HG03280 (cell line): Measurements from ENCODE around the gene PRRG2.
"Not testable (repeated sequence)": the region's sequence is repeated elsewhere in the genome, so short reads cannot be mapped to it uniquely, and the experiment has no call there.

Experiments
- ATAC-seq: cut with Tn5 transposase; IDR thresholded peaks from one replicate; pipeline ENCODE4 v1.9.1; 2021; ENCODE audit warnings: mild to moderate bottlenecking, moderate library complexity; ENCODE audit not compliant: unreplicated experiment

Gene PRRG2

DNA sequence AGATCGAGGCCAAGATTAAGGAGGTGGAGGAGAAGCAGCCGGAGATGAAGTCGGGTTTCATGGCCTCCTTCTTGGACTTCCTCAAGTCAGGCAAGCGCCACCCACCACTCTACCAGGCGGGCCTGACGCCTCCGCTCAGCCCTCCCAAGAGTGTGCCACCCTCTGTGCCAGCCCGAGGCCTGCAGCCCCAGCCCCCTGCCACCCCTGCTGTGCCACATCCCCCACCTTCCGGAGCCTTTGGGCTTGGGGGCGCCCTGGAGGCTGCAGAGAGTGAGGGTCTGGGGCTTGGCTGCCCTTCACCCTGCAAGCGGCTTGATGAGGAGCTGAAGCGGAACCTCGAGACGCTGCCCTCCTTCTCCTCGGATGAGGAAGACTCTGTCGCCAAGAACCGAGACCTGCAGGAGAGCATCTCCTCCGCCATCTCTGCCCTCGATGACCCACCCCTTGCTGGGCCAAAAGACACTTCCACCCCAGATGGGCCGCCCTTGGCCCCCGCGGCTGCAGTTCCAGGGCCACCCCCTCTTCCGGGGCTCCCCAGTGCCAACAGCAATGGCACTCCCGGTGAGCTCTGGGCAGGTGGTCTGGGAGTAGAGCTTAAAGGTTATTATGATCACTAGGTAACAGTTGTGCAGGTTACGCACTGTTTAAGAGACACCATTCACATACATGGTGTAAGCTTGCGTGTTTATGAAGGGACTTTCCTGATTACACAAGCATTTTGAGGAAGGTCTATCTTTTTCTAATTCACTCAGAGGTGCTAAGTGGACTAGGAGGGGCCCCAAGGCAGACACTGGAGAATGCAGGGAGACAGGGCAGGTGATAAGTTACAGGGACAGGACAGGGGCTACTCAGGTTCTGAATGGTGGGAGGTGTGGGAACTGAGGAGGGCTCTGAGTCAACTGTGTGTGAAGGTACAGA, 18.5 kb downstream of the PRRG2 start:
- no peak for ATAC-seq

DNA sequence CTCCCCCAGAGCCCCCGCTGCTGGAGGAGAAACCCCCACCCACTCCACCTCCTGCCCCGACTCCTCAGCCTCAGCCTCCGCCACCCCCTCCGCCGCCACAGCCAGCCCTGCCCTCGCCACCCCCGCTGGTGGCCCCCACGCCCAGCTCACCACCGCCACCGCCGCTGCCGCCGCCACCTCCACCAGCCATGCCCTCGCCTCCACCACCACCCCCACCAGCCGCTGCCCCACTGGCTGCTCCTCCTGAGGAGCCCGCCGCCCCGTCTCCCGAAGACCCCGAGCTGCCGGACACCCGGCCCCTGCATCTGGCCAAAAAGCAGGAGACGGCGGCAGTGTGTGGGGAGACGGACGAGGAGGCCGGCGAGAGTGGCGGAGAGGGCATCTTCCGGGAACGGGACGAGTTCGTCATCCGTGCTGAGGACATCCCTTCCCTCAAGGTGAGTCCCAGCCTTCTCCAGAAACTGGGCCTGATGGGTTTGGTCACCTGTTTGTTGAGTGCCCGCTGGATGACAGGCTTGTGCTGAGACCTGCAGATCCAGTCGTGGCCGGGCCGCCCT, 20.4 kb downstream of the PRRG2 start:
- ATAC-seq = no peak

- ATAC-seq = no peak
Observed at GRCh38 chr19:49602806-49603205, 21.7 kb downstream of the PRRG2 start.

GRCh38 chr19:49605605-49606004, 24.5 kb downstream of the PRRG2 start:
- no peak for ATAC-seq

GRCh38 chr19:49609499-49610092, 28.5 kb downstream of the PRRG2 start:
- ATAC-seq = no peak

GRCh38 chr19:49613374-49613773, 32.3 kb downstream of the PRRG2 start:
- no peak for ATAC-seq

GRCh38 chr19:49614096-49614833, 33.1 kb downstream of the PRRG2 start:
- no peak for ATAC-seq

DNA sequence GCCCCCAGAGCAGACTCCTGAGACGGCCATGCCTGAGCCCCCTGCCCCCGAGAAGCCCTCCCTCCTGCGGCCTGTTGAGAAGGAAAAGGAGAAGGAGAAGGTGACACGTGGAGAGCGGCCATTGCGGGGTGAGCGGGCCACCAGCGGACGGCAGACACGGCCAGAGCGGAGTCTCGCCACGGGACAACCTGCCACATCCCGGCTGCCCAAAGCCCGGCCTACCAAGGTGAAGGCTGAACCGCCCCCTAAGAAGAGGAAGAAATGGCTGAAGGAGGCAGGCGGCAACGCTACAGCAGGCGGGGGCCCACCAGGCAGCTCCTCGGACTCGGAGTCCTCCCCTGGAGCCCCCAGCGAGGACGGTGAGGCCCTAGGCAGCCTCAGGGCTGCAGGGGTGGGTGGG, 34.7 kb downstream of the PRRG2 start:
- ATAC-seq = no peak

DNA sequence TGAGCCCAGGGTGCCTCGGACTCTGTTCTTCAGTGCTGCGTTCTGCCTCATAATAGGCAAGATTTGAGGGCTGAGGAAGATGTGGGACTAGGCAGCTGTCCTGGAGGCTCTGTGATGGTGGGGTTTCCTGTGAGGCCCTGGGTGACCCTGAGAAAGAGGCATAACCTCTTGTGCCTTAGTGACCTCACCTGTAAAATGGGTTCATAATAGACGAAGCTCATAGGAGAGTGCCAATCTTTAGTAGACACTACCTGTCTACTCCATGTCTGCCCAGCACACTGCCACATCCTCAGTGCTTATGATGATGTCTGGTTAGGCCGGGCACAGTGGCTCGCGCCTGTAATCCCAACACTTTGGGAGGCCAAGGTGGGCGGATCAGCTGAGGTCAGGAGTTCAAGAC, 35.4 kb downstream of the PRRG2 start:
- no peak for ATAC-seq

GRCh38 chr19:49616945-49617344, 35.8 kb downstream of the PRRG2 start:
- ATAC-seq = no peak

GRCh38 chr19:49617860-49618259, 36.7 kb downstream of the PRRG2 start:
- not testable (repeated sequence) for ATAC-seq

DNA sequence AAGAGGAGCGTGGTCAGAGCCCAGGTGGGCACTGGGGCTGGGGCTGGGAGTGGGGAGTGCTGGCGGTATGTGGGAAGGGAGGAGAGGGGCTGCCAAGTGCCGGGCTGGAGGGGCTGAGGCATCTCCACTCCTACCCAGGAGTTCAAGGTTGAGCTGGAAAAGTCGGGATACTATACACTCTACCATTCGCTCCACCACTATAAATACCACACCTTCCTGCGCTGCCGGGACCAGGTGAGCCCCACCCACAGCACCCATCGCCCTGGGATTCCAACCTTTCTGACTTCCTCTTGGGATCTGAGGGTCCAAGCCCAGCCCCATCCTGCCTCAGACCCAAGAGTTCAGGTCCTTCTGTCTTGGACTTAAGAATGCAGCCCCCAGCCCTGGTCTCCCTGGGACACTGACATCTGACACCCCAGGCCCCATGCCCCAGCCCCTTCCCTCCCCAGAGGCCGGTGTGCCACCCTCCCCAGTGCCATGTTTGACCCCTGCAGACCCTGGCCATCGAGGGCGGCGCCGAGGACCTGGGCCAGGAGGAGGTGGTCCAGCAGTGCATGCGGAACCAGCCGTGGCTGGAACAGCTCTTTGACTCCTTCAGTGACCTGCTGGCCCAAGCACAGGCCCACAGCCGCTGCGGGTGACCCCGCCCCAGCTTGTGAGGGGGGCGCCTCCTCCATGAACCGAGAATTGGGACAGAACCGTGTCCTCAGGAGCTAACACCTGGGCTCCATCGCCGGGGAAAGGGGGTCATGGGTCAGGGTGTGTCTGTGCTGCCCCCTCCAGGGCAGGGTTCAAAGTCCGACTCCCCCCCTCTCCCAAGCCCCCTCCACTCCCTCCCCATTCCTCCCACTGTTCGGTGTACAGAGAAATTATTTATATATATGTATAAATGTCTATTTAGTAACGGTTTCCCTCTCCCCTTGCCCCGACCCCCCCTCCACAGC, 44.1 kb downstream of the PRRG2 start:
- no peak for ATAC-seq

DNA sequence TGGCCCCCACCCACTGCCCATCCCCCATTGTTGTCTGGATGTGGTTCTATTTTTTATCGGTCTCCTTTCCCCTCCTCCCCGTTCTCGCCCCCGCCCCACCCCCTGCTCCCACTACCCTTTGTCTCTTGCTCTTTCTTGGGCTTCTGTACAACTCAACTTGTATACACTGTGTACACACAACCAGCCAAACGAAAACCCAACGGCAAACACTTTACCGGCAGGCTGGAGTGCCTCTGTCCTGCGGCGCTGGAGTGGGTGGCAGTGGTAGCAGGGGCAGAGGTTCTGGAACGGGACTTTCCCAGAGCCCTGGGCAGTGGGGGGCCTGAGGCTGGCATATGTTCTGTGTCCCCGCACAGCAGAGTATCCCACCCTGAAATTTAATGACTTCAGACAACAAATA, 45.1 kb downstream of the PRRG2 start:
- no peak for ATAC-seq

DNA sequence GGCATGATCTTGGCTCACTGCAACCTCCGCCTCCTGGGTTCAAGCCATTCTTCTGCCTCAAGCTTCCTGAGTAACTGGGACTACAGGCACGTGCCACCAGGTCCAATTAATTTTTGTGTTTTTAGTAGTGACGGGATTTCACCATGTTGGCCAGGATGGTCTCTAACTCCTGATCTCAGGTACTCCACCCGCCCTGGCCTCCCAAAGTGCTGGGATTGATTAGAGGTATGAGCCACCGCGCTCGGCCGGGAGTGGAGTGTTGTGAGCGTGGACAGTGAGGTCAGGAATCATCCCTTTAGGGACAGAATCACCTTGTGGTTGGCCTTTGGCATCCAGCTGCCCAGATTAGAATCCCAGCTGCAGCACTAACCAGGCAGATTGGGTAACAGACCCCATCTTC, 48.5 kb downstream of the PRRG2 start:
- ATAC-seq = no peak

GRCh38 chr19:49631014-49631588, 50.0 kb downstream of the PRRG2 start:
- ATAC-seq = no peak

DNA sequence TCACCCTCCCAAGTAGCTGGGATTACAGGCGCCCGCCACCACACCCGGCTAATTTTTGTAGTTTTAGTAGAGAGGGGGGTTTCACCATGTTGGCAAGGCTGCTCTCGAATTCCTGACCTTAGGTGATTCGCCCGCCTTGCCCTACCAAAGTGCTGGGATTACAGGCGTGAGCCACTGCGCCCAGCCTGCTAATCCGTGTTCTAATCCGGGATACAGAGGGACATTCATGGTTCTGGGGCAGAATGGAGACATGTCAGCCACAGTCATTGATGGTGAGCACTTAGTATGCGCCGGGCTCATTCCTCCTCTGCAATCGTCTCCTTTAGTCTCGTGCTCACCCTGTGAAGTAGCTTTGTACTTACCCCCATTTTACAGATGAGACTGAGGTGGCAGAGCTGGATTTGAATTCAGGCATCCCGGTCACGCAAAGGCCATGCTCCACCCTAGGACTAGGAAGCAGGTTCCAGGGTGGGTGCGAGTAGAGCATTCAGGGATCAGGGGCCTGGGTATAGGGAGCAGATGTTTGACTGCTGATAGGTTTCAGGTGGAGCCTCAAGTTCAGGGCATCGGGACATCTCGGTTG, 50.6 kb downstream of the PRRG2 start:
- no peak for ATAC-seq

- no peak for ATAC-seq
Observed at GRCh38 chr19:49632576-49632975, 51.5 kb downstream of the PRRG2 start.

DNA sequence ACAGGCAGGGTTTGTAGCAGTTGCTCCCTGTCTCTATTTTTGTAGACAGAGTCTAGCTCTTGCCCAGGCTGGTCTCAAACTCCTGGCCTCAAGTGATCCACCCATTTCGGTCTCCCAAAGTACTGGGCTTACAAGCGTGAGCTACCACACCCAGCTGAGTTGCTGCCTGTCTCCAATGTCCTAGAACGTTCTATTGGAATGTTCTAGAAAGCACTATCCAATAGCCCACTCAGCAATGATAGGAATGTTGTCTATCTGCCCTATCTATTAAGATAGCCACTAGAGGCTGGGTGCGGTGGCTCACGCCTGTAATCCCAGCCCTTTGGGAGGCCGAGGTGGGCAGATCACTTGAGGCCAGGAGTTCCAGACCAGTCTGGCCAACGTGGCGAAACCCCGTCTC, 52.2 kb downstream of the PRRG2 start:
- ATAC-seq = not testable (repeated sequence)

DNA sequence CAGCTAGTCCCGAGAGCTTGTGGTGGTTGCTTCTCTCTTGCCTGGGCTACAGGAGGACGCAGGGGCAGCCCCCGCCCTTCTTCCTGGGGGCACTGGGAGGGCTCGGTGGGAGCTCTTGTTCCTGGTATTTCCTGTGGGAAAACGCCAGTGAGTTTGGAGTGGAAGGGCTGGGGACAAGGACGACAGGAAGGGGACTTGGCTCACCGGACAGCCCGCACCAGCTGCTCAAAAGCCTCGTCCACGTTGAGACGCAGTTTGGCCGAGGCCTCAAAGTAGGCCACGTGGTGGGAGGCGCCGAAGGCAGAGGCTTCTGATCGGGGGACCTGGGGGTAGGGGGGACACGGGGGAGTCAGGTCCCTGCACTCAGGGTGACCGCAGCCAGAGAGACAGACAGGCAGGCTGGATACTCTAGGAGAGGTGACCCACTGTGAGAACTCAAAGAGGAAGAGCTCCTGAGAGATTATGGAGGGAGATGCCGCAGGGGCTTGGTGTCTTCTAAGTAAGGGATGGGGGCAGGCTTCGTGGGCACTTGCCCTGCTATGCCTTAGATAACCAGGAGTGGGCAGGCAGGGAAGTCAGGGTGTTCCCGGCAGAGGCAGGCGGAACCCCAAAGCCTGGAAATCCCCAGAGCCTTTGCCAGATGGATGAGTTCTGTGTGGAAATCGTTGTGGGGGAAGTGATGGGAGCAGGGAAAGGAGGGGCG, 54.6 kb downstream of the PRRG2 start:
- no peak for ATAC-seq
